ENCODE data around the gene MTR. TPM values are rescaled to one million over a fixed set of nuclear protein-coding genes. Genes with fewer than 3 reads are reported as not detected.

Gene MTR
- total and polyA plus RNA-seq, 2 donors (not counting 1 experiment from before 2014, with no cell fraction given): 9.9 to 49.1 TPM

GRCh38 chr1:236833575-236833974 lies 38.5 kb downstream of the MTR start:
- Mint-ChIP-seq H3K27ac (no peak overlapping the region), H3K27me3 (no peaks in the 10 kb centered on the region), H3K9me3 (ENCODE audit: insufficient read depth) (no peaks in the 10 kb centered on the region), H3K4me3 (no peak overlapping the region), H3K4me1 (no peaks in the 10 kb centered on the region)
- Histone ChIP-seq H3K4me3 (ENCODE audit: control extremely low read depth in 1 of 5, extremely low read depth in 1 of 5, insufficient read depth in 1 of 5, low read depth in 2 of 5, low read length in 4 of 5) (no peak overlapping the region), H3K9me3 (ENCODE audit: control extremely low read depth in 1 of 3, control insufficient read depth in 2 of 3, insufficient read depth in 1 of 3, low read length in 2 of 3) (no peaks in the 10 kb centered on the region), H3K79me2 (ENCODE audit: control insufficient read depth, insufficient read depth, low read length) (no peaks in the 10 kb centered on the region), H2AFZ (ENCODE audit: insufficient read depth, low read depth, low read length, poor library complexity, severe bottlenecking) (no peak overlapping the region), H3K36me3 (replicated peaks in 1 of 2; ENCODE audit: control extremely low read depth in 1 of 2, control insufficient read depth in 1 of 2, extremely low read depth in 1 of 2, insufficient read depth in 2 of 2, low read length in 1 of 2) (peaks cover 23 to 86% of the 10 kb centered on the region in 2 experiments), H3K4me1 (ENCODE audit: control insufficient read depth in 2 of 2, insufficient read depth in 2 of 2, low read length in 2 of 2) (no peaks in the 10 kb centered on the region), H3K9ac (ENCODE audit: low read length) (no peak overlapping the region), H3K4me2 (replicated peaks; ENCODE audit: low read depth, low read length, poor library complexity, severe bottlenecking) (no peak overlapping the region), H3K27me3 (replicated peaks in 1 of 4; ENCODE audit: control extremely low read depth in 1 of 4, control insufficient read depth in 3 of 4, insufficient read depth in 4 of 4, low read length in 3 of 4) (no peaks in the 10 kb centered on the region), H4K20me1 (ENCODE audit: control insufficient read depth, insufficient read depth, low read length, poor library complexity, severe bottlenecking) (no peaks in the 10 kb centered on the region), H3K27ac (ENCODE audit: low read length in 2 of 2) (no peak overlapping the region)
- intact Hi-C loops (cut with micrococcal nuclease): no loop called here
- DNase-seq (no peak), ATAC-seq (ENCODE audit: low read depth) (no peak)
- CTCF ChIA-PET: no interaction called here
- no CpG with 5 or more reads among the region's 2 CpGs for WGBS (ENCODE audit: insufficient coverage)
- POLR2A ChIA-PET: no interaction called here
- TF ChIP-seq CTCF (IDR thresholded peaks at IDR 0.05) (no peak), EZH2 (IDR thresholded peaks at IDR 0.05; ENCODE audit: borderline replicate concordance, insufficient read depth, low read depth, low read length, poor library complexity, severe bottlenecking) (no peak)

GRCh38 chr1:236834876-236835275 lies 39.8 kb downstream of the MTR start:
- H3K4me3 Mint-ChIP-seq: no peak overlapping the region
- no peak overlapping the region for H3K27ac Mint-ChIP-seq

More at GRCh38 chr1:236834876-236835275, 39.8 kb downstream of the MTR start:
- TF ChIP-seq CTCF (IDR thresholded peaks at IDR 0.05) (no peak), EZH2 (IDR thresholded peaks at IDR 0.05; ENCODE audit: borderline replicate concordance, insufficient read depth, low read depth, low read length, poor library complexity, severe bottlenecking) (no peak)
- Histone ChIP-seq H3K9ac (ENCODE audit: low read length) (no peak overlapping the region), H2AFZ (ENCODE audit: insufficient read depth, low read depth, low read length, poor library complexity, severe bottlenecking) (no peak overlapping the region), H3K4me1 (ENCODE audit: control insufficient read depth in 2 of 2, insufficient read depth in 2 of 2, low read length in 2 of 2) (no peaks in the 10 kb centered on the region), H3K4me2 (replicated peaks; ENCODE audit: low read depth, low read length, poor library complexity, severe bottlenecking) (no peak overlapping the region), H3K27me3 (replicated peaks in 1 of 4; ENCODE audit: control extremely low read depth in 1 of 4, control insufficient read depth in 3 of 4, insufficient read depth in 4 of 4, low read length in 3 of 4) (no peaks in the 10 kb centered on the region), H3K4me3 (ENCODE audit: control extremely low read depth in 1 of 5, extremely low read depth in 1 of 5, insufficient read depth in 1 of 5, low read depth in 2 of 5, low read length in 4 of 5) (no peak overlapping the region), H3K79me2 (ENCODE audit: control insufficient read depth, insufficient read depth, low read length) (no peaks in the 10 kb centered on the region), H3K36me3 (replicated peaks in 1 of 2; ENCODE audit: control extremely low read depth in 1 of 2, control insufficient read depth in 1 of 2, extremely low read depth in 1 of 2, insufficient read depth in 2 of 2, low read length in 1 of 2) (peaks cover 33 to 79% of the 10 kb centered on the region in 2 experiments), H3K27ac (ENCODE audit: low read length in 2 of 2) (no peak overlapping the region), H4K20me1 (ENCODE audit: control insufficient read depth, insufficient read depth, low read length, poor library complexity, severe bottlenecking) (no peaks in the 10 kb centered on the region), H3K9me3 (ENCODE audit: control extremely low read depth in 1 of 3, control insufficient read depth in 2 of 3, insufficient read depth in 1 of 3, low read length in 2 of 3) (no peaks in the 10 kb centered on the region)
- intact Hi-C loops (cut with micrococcal nuclease): no loop called here
- H3K27me3 Mint-ChIP-seq: no peaks in the 10 kb centered on the region
- CTCF ChIA-PET: no interaction called here
- no peak for DNase-seq
- POLR2A ChIA-PET: no interaction called here
- H3K9me3 Mint-ChIP-seq (ENCODE audit: insufficient read depth): no peaks in the 10 kb centered on the region
- 100% methylated on average over 3 of the region's 4 CpGs for WGBS (ENCODE audit: insufficient coverage)
- H3K4me1 Mint-ChIP-seq: no peaks in the 10 kb centered on the region
- ATAC-seq (ENCODE audit: low read depth): no peak
